Left lobe of liver (tissue), 2 donors: Measurements from ENCODE around the gene REELD1. TPM values are rescaled to one million over a fixed set of nuclear protein-coding genes. Genes with fewer than 3 reads are reported as not detected.
A peak's percentile ranks its signal among the peaks of the same experiment; 100 is the strongest.

ENCODE experiments used
- ATAC-seq: fragments of 200-7000 bp; cut with Tn5 transposase; one replicate; pipeline ENCODE4 v1.9.1; 2020; ENCODE audit warnings: mild to moderate bottlenecking, moderate library complexity
- DNase-seq: peaks from one replicate; pipeline ENCODE4 v3.0.0-alpha.2; 2020; ENCODE audit warnings: low spot score
- total RNA-seq: library from RNA; stranded (reverse); gene quantifications from one replicate; pipeline ENCODE4 v1.2.1, GENCODE V29; 2021
- donor health status: DM: no; HTN: no; CAD: no; lungs with moderate emphysema.
- donor health status: DM: no; HTN: yes; CAD: no.

The REELD1 gene
- total RNA-seq, result 0.50 TPM

- ATAC-seq (no peak), DNase-seq (no peak)
Measured at GRCh38 chr4:146214238-146214637, at the start of gene REELD1. Gene REELD1, plus strand, starts transcription at chr4:146214538. Its CDS starts 2,415 bp downstream, at chr4:146216953.

GRCh38 chr4:146165221-146165620, 49.1 kb upstream of the REELD1 start:
- ATAC-seq (no peak), DNase-seq (no peak)

GRCh38 chr4:146165840-146166239, 48.5 kb upstream of the REELD1 start:
- no peak for ATAC-seq
- no peak for DNase-seq

GRCh38 chr4:146170149-146170548, 44.2 kb upstream of the REELD1 start:
- no peak for DNase-seq
- no peak for ATAC-seq

GRCh38 chr4:146175541-146176453, 38.5 kb upstream of the REELD1 start, which contains the start of gene LSM6:
Gene LSM6, plus strand, starts transcription at chr4:146175718. Its CDS starts 7,204 bp downstream, at chr4:146182922.
- ATAC-seq (peak; percentile 96), DNase-seq (peak; percentile 94)

GRCh38 chr4:146176891-146177290, 37.4 kb upstream of the REELD1 start:
- no peak for ATAC-seq
- DNase-seq, result no peak

DNA sequence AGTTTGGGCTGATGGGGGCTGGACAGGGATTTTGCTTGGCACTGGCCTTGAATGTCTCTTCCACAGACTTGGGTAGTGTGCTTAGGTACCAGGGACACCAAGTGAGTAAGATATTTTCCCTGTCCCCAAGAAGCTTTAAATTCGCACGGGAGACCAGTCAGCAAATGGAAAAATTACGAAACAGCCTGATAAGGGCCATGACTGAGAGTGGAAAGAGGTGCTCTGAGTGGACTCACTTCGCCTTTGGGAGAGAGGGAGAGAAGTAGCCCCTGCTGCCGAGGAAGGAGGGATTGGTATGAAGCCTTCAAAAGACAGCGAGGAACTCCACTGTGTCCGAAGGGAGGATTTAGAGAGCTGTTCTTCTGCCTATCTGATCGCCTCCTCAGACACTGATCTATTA, 36.2 kb upstream of the REELD1 start:
- DNase-seq, result no peak
- ATAC-seq, result no peak

- peak; percentile 28 for ATAC-seq
- DNase-seq, result no peak
Measured at GRCh38 chr4:146179784-146180370, 34.5 kb upstream of the REELD1 start.

- ATAC-seq (no peak), DNase-seq (no peak)
Measured at GRCh38 chr4:146182443-146182842, 31.9 kb upstream of the REELD1 start.

GRCh38 chr4:146183209-146183608, 31.1 kb upstream of the REELD1 start:
- DNase-seq (no peak), ATAC-seq (no peak)

DNA sequence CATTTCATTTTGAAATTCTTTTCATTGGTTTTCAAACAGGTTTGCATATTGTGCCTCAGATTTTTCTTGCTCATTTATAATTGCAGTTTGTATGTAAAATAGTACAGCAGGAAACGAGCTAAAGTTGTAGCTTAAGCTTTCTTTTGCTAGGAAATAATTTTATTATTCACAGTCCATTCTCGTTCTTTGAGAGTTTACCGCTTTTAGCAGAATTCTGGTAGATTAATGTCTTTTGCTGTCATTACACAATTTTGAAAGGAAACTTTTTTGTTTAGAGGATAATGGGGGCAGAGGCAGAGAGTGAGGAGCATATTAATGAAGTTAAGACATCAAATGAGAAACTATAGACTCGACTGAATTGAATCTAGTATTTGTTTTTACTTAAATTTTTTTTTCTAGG, 28.3 kb upstream of the REELD1 start:
- ATAC-seq (no peak), DNase-seq (no peak)

GRCh38 chr4:146186596-146186995, 27.7 kb upstream of the REELD1 start:
- no peak for ATAC-seq

DNA sequence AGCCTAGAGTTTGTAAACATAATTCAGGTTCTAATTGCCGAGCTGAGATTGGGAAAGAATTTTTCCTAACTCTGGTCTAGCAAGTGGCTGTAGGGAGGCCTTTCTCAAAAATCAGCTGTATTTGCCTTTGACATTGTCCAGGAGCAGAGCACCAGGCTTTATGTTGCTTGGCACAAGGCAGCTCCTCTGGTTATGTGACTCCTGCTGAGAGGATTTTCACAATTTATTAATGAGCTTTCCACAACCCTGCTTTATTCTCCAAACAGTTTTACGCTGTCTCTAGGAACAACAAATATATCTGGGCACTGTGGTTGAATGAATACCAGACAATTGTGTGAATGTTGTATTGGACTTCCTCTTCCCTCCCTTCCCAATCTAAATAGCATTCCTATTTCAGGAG, 23.9 kb upstream of the REELD1 start:
- ATAC-seq, result no peak
- DNase-seq, result no peak

More at GRCh38 chr4:146186596-146186995, 27.7 kb upstream of the REELD1 start:
- no peak for DNase-seq

DNA sequence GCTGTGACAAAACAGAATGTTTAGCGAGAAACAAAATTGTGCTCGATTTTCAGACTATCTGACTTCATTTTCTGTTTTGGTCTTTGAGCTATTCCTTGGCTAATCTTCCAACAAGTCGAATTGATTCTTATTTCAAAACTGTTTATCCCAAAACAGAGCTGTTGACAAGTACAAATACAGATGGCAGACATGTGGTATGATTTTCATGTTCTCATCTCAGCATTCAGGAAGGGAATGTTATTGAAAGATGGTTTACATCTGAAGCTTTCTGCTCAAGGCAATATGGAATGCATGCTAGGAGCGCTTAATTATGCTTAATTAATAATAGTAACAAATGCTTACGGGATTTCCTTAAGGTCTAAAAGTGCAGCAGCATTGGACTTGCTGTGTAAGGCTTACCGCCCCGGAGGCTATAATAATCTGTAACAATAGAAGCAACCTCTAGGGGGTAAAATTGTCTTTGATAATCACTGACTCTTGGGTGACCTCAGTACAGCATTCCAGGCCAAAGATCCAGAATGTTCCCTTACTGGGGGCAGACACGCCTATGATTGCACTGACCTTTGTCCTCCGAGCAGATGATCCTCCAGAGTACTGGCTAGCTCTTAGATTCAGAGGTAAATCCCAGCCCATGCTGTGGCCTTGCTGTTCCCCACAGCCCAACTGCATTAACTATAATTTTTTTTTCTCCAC, 22.4 kb upstream of the REELD1 start:
- DNase-seq, result peak; percentile 66

DNA sequence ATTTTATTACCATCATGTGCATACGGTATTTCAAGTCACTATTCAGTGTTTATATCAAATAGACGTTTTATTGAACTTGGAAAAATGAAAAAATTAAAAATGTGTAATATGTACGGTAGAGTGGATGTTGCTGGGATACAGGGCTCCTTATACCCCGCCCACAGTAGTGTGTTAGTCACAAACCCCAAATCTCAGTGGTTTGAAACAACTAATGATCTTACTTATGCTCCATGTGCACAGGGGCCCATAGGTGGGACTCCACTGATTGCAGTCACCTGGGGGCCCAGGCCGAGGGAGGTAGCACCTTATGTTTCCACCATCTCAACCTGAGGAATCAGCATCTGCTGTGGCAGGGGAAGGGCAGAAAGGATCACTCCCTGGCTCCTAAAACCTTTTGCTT, 20.7 kb upstream of the REELD1 start:
- DNase-seq, result no peak
- ATAC-seq, result no peak

More for the DNA sequence above, 22.4 kb upstream of the REELD1 start:
- peak; percentile 97 for ATAC-seq

- no peak for ATAC-seq
- DNase-seq, result no peak
Measured at GRCh38 chr4:146194212-146194611, 20.1 kb upstream of the REELD1 start.

GRCh38 chr4:146202665-146203064, 11.7 kb upstream of the REELD1 start:
- ATAC-seq (no peak), DNase-seq (no peak)

GRCh38 chr4:146207410-146207809, 6.9 kb upstream of the REELD1 start:
- no peak for DNase-seq
- ATAC-seq, result no peak

GRCh38 chr4:146210890-146211289, 3.4 kb upstream of the REELD1 start:
- DNase-seq (no peak), ATAC-seq (no peak)

GRCh38 chr4:146211440-146211839, 2.9 kb upstream of the REELD1 start:
- DNase-seq (no peak), ATAC-seq (no peak)

- DNase-seq, result no peak
- no peak for ATAC-seq
Measured at GRCh38 chr4:146212781-146213180, 1.6 kb upstream of the REELD1 start.

GRCh38 chr4:146222313-146222712, 8.0 kb downstream of the REELD1 start:
- ATAC-seq (no peak), DNase-seq (no peak)
